GM21447 (cell line): ENCODE measurements around the gene RNU7-1.

Source experiments
- ATAC-seq: cut with Tn5 transposase; IDR thresholded peaks from one replicate; pipeline ENCODE4 v1.9.1; 2021; ENCODE audit not compliant: unreplicated experiment

RNU7-1 gene

GRCh38 chr12:6936636-6937480 is 6.8 kb upstream of the RNU7-1 start:
- peak; percentile 12 for ATAC-seq

- peak; percentile 84 for ATAC-seq
Observed at GRCh38 chr12:6937481-6938352, 5.9 kb upstream of the RNU7-1 start.

- no peak for ATAC-seq
Observed at GRCh38 chr12:6938353-6939190, 5.0 kb upstream of the RNU7-1 start.

- no peak for ATAC-seq
Observed at GRCh38 chr12:6939191-6939540, 4.5 kb upstream of the RNU7-1 start.

- no peak for ATAC-seq
Observed at GRCh38 chr12:6941267-6941666, 2.3 kb upstream of the RNU7-1 start.

- no peak for ATAC-seq
Observed at GRCh38 chr12:6941782-6942181, 1.8 kb upstream of the RNU7-1 start.

GRCh38 chr12:6942331-6942665 is 1.3 kb upstream of the RNU7-1 start:
- no peak for ATAC-seq

GRCh38 chr12:6943389-6943721 is 261 bp upstream of the RNU7-1 start:
- no peak for ATAC-seq

- peak; percentile 44 for ATAC-seq
Observed at GRCh38 chr12:6944381-6945186, 968 bp downstream of the RNU7-1 start.

GRCh38 chr12:6945613-6946012 is 2.0 kb downstream of the RNU7-1 start:
- no peak for ATAC-seq

GRCh38 chr12:6946033-6946919 is 2.7 kb downstream of the RNU7-1 start:
- ATAC-seq = peak; percentile 28

- ATAC-seq = no peak
Observed at GRCh38 chr12:6946920-6947374, 3.3 kb downstream of the RNU7-1 start.

- no peak for ATAC-seq
Observed at GRCh38 chr12:6947615-6948014, 4.0 kb downstream of the RNU7-1 start.

- ATAC-seq = no peak
Observed at GRCh38 chr12:6948873-6949594, 5.4 kb downstream of the RNU7-1 start.

GRCh38 chr12:6950401-6950801 is 6.8 kb downstream of the RNU7-1 start:
- no peak for ATAC-seq

- no peak for ATAC-seq
Observed at GRCh38 chr12:6950811-6951540, 7.4 kb downstream of the RNU7-1 start, which contains the start of gene PTPN6. TSS of gene PTPN6 (plus strand) at chr12:6951356. CDS start at chr12:6951513, 157 bp downstream.

GRCh38 chr12:6951551-6952120 is 8.0 kb downstream of the RNU7-1 start:
- ATAC-seq = no peak
